A549 (cell line): ENCODE data around the gene SHISA4. TPM values are rescaled to one million over a fixed set of nuclear protein-coding genes. Genes with fewer than 3 reads are reported as not detected.

Experiments
- ATAC-seq, 2 experiments: fragments of 200-7000 bp in 1 of 2; fragments of >200 bp in 1 of 2; cut with Nextera tagmentation in 1 of 2; cut with Tn5 transposase in 1 of 2; 3 replicates each; pipeline versions ENCODE4 v1.8.0 to v1.9.1; 2018 to 2020; ENCODE audit warnings: mild to moderate bottlenecking in 1 of 2, moderate library complexity in 1 of 2
- CTCF ChIA-PET: fragments of 300-600 bp; sonication (Branson Sonifier 250); formaldehyde crosslinking; extraction: SDS; loops from one replicate; lab custom pipeline; 2021; ENCODE audit warnings: antibody characterized with exemption, inconsistent platforms; lab: Yijun Ruan, JAX
- POLR2A ChIA-PET: fragments of 350-600 bp; formaldehyde crosslinking; extraction: SDS; loops from one replicate; lab custom pipeline; 2021; ENCODE audit warnings: antibody characterized with exemption, inconsistent platforms; lab: Yijun Ruan, JAX
- DNase-seq, 2 experiments: peaks; one replicate each; pipeline versions ENCODE4 v3.0.0 to v3.0.0-alpha.2; 2011 to 2016; ENCODE audit warnings: low read depth in 1 of 2, low spot score in 1 of 2
- FAIRE-seq: peaks from 2 replicates; lab custom pipeline; 2011; peaks lifted over from hg19 to GRCh38; lab: Jason Lieb, UNC
- H3K27ac ChIP-seq, 2 experiments: fragments of >200 bp; sonication (Bioruptor Twin); formaldehyde crosslinking; 3 replicates each; pipeline ENCODE4 v1.5.1; 2016 to 2017
- H3K4me1 ChIP-seq: fragments of >200 bp; sonication (Bioruptor Twin); formaldehyde crosslinking; 3 replicates; pipeline ENCODE4 v1.6.1; 2016
- H3K4me2 ChIP-seq: fragments of >200 bp; sonication (Bioruptor Twin); formaldehyde crosslinking; 3 replicates; pipeline ENCODE4 v1.6.1; 2016
- H3K4me3 ChIP-seq: fragments of >200 bp; sonication (Bioruptor Twin); formaldehyde crosslinking; 3 replicates; pipeline ENCODE4 v1.5.1; 2016
- H3K9me3 ChIP-seq: fragments of >200 bp; sonication (Bioruptor Twin); formaldehyde crosslinking; 3 replicates; pipeline ENCODE4 v1.6.1; 2016
- FOSL2 ChIP-seq, 2 experiments: fragments of 450-650 bp in 1 of 2; fragments of >200 bp in 1 of 2; sonication (Bioruptor Twin) in 1 of 2; formaldehyde crosslinking; IDR thresholded peaks; 2 replicates each; pipeline versions ENCODE4 v1.5.0 to v1.6.1; 2016 to 2020; ENCODE audit warnings: mild to moderate bottlenecking in 1 of 2, moderate library complexity in 1 of 2
- FOXS1 ChIP-seq: fragments of 250-450 bp; sonication (Bioruptor Pico); IDR thresholded peaks from 2 replicates; pipeline ENCODE4 v1.5.0; 2020; ENCODE audit warnings: mild to moderate bottlenecking, moderate library complexity
- HDAC2 ChIP-seq: fragments of 200-600 bp; sonication (generic); IDR thresholded peaks from 2 replicates; pipeline ENCODE4 v1.6.1; 2016
- KDM5A ChIP-seq: fragments of 200-600 bp; sonication (generic); IDR thresholded peaks from 2 replicates; pipeline ENCODE4 v1.6.1; 2016; ENCODE audit warnings: antibody characterized with exemption, mild to moderate bottlenecking
- MAFK ChIP-seq: fragments of 450-650 bp; IDR thresholded peaks from 2 replicates; pipeline ENCODE4 v1.6.1; 2014; ENCODE audit not compliant: partially characterized antibody
- POLR2A ChIP-seq: IDR thresholded peaks from 2 replicates; pipeline ENCODE4 v1.6.1; 2012; ENCODE audit warnings: mild to moderate bottlenecking, low read length
- RARB ChIP-seq: fragments of 250-450 bp; sonication (Bioruptor Pico); IDR thresholded peaks from 2 replicates; pipeline ENCODE4 v1.8.0; 2021; ENCODE audit warnings: mild to moderate bottlenecking, moderate library complexity
- RNF2 ChIP-seq: fragments of 200-600 bp; sonication (generic); IDR thresholded peaks from 2 replicates; pipeline ENCODE4 v1.6.1; 2016; ENCODE audit warnings: low read depth, mild to moderate bottlenecking, antibody characterized with exemption, moderate library complexity, borderline replicate concordance
- SMC3 ChIP-seq: fragments of >200 bp; sonication (Bioruptor Twin); formaldehyde crosslinking; IDR thresholded peaks from 3 replicates; pipeline ENCODE4 v1.6.1; 2018; ENCODE audit warnings: inconsistent platforms
- SREBF2 ChIP-seq: fragments of 450-650 bp; IDR thresholded peaks from 2 replicates; pipeline ENCODE4 v1.6.1; 2014; ENCODE audit warnings: mild to moderate bottlenecking, moderate library complexity
- ZC3H11A ChIP-seq: fragments of 450-650 bp; IDR thresholded peaks from 2 replicates; pipeline ENCODE4 v1.6.1; 2014; ENCODE audit warnings: antibody characterized with exemption, mild to moderate bottlenecking
- ZFP36 ChIP-seq: fragments of 450-650 bp; IDR thresholded peaks from 2 replicates; pipeline ENCODE4 v1.6.1; 2014; ENCODE audit warnings: borderline replicate concordance; ENCODE audit not compliant: partially characterized antibody
- ZNF302 ChIP-seq: fragments of 250-450 bp; sonication (Bioruptor Pico); IDR thresholded peaks from 2 replicates; pipeline ENCODE4 v1.9.0; 2021; ENCODE audit warnings: inconsistent platforms, mild to moderate bottlenecking, moderate library complexity
- ZSCAN20 ChIP-seq: fragments of 250-450 bp; sonication (Bioruptor Pico); IDR thresholded peaks from 2 replicates; pipeline ENCODE4 v1.8.0; 2022; ENCODE audit warnings: mild to moderate bottlenecking, moderate library complexity
- WGBS: methylation state at CpG from one replicate; pipeline ENCODE4 v1.1.6; 2017; ENCODE audit errors: missing lambda C conversion rate; 5-methylcytosine and 5-hydroxymethylcytosine counted together
- polyA plus RNA-seq, 4 experiments: library from polyadenylated mRNA; depleted of rRNA in 3 of 4; stranded (reverse); fragments of >200 nt; fragmentation: RNase III in 1 of 4; extraction: RNeasy Plus Mini Kit Qiagen cat#74134 plus additional on column Dnase treatment in 1 of 4; gene quantifications; 2 replicates in 3 of 4; 3 replicates in 1 of 4; pipeline ENCODE4 v1.2.3, GENCODE V29; 2011 to 2017
- TF ChIP-seq, protein P1 (sequence below): fragments of 250-450 bp; sonication (Bioruptor Pico); IDR thresholded peaks from 2 replicates; pipeline ENCODE4 v1.5.0; 2021; ENCODE audit warnings: mild to moderate bottlenecking, moderate library complexity, borderline replicate concordance
- TF ChIP-seq, protein P2 (sequence below): fragments of 250-450 bp; sonication (Bioruptor Pico); IDR thresholded peaks from 2 replicates; pipeline ENCODE4 v1.5.0; 2020; ENCODE audit warnings: low read depth, mild to moderate bottlenecking, moderate library complexity
- TF ChIP-seq, protein P3 (sequence below): fragments of 200-600 bp; sonication (generic); IDR thresholded peaks from 2 replicates; pipeline ENCODE4 v1.6.1; 2016; ENCODE audit warnings: antibody characterized with exemption, mild to moderate bottlenecking, moderate library complexity
- TF ChIP-seq, protein P4 (sequence below): fragments of 450-650 bp; IDR thresholded peaks from 2 replicates; pipeline ENCODE4 v1.6.1; 2014; ENCODE audit warnings: antibody characterized with exemption

SHISA4 gene
- polyA plus RNA-seq, 2 of the 4 experiments (the other 2 are of a cell fraction): 10.0 to 15.0 TPM

DNA sequence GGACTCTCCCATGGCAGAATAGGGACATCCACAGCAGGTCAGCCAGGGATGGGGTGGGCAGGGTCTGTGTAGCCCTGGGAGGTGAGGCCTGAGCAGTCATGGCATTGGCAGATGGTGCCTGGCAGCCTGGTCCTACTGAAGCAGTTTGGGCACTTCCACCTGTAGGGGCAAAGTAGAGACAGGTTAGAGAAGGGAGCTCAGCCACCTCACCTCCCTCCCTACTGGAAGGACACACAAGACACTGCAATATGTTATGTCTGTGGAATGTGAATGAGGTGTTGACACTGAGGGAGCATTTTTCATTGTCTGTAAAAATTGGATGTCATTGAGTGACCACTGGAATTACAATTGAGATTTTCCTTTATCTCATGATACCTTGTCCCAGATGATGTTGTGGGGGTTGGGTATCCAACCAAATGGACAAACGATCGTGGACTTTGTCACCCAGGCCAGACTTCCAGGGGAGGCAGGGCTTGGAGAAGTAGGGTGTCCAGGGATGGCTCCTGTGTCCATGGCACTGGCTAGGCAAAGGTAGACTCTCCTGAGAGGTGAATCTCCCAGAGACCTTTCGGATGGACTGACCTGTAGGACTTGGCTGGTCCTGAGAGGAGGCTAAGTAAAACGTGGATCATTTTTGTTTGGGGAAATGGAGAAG, 9.7 kb downstream of the SHISA4 start:
- no peak overlapping the region for H3K4me3 ChIP-seq
- no peaks in the 10 kb centered on the region for H3K9me3 ChIP-seq
- no peak for FAIRE-seq
- no peak for TF ChIP-seq SREBF2
- no peak for ATAC-seq
- peaks cover 3% of the 10 kb centered on the region; the same call in 1 of the 3 replicates for H3K4me1 ChIP-seq
- DNase-seq: no peak
- no peak overlapping the region for H3K4me2 ChIP-seq
- POLR2A ChIA-PET: no interaction called here
- H3K27ac ChIP-seq: no peak overlapping the region
- WGBS: 39% methylated on average over 4 of the region's 4 CpGs
- CTCF ChIA-PET: interaction anchor here (1.4 to 17.1 kb wide), 8 partner anchors 14 to 237 kb away, joined by 3 to 855 read pairs (median 80); partner anchors contain the start of genes LMOD1, RNPEP and TIMM17A

DNA sequence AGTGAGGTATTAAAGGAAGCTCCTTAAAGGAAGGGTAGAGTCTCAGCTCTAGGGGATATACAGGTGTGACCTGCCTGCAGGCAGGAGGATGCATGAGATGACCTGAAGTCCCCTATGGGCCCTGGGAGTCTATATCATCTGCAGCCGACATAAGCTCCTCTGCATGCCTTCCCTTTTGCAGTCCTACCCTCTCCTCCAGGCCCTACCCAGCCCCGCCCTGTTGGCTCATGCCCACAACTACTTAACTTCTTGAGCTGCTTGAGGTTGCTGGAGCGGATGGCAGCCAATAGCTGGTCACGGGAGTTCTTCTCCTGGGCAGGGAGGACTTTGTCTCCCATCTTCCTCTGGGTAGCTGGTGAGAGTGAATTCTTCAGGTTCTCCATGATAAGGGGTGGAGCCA, 10.3 kb downstream of the SHISA4 start:
- H3K4me3 ChIP-seq: no peak overlapping the region
- no peak overlapping the region for H3K27ac ChIP-seq
- DNase-seq: no peak
- no peaks in the 10 kb centered on the region for H3K9me3 ChIP-seq
- FAIRE-seq: no peak
- TF ChIP-seq POLR2A: no peak
- no peak for TF ChIP-seq ZSCAN20 (CRISPR knock-in tag)
- no peak for TF ChIP-seq FOSL2 (IDR thresholded peaks at IDR 0.05)
- TF ChIP-seq FOSL2 (CRISPR knock-in tag; IDR thresholded peaks at IDR 0.05): no peak
- no peak for TF ChIP-seq RNF2
- TF ChIP-seq ZFP36: no peak
- no peak for TF ChIP-seq RARB (CRISPR knock-in tag)
- TF ChIP-seq, protein P1, sequence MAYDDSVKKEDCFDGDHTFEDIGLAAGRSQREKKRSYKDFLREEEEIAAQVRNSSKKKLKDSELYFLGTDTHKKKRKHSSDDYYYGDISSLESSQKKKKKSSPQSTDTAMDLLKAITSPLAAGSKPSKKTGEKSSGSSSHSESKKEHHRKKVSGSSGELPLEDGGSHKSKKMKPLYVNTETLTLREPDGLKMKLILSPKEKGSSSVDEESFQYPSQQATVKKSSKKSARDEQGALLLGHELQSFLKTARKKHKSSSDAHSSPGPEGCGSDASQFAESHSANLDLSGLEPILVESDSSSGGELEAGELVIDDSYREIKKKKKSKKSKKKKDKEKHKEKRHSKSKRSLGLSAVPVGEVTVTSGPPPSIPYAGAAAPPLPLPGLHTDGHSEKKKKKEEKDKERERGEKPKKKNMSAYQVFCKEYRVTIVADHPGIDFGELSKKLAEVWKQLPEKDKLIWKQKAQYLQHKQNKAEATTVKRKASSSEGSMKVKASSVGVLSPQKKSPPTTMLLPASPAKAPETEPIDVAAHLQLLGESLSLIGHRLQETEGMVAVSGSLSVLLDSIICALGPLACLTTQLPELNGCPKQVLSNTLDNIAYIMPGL (CRISPR knock-in tag): no peak
- no peak for TF ChIP-seq HDAC2
- TF ChIP-seq, protein P2, sequence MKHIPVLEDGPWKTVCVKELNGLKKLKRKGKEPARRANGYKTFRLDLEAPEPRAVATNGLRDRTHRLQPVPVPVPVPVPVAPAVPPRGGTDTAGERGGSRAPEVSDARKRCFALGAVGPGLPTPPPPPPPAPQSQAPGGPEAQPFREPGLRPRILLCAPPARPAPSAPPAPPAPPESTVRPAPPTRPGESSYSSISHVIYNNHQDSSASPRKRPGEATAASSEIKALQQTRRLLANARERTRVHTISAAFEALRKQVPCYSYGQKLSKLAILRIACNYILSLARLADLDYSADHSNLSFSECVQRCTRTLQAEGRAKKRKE (CRISPR knock-in tag): no peak
- TF ChIP-seq KDM5A: no peak
- no peak for TF ChIP-seq ZNF302 (CRISPR knock-in tag)
- TF ChIP-seq SMC3: no peak
- no peak for TF ChIP-seq FOXS1
- TF ChIP-seq, protein P3, sequence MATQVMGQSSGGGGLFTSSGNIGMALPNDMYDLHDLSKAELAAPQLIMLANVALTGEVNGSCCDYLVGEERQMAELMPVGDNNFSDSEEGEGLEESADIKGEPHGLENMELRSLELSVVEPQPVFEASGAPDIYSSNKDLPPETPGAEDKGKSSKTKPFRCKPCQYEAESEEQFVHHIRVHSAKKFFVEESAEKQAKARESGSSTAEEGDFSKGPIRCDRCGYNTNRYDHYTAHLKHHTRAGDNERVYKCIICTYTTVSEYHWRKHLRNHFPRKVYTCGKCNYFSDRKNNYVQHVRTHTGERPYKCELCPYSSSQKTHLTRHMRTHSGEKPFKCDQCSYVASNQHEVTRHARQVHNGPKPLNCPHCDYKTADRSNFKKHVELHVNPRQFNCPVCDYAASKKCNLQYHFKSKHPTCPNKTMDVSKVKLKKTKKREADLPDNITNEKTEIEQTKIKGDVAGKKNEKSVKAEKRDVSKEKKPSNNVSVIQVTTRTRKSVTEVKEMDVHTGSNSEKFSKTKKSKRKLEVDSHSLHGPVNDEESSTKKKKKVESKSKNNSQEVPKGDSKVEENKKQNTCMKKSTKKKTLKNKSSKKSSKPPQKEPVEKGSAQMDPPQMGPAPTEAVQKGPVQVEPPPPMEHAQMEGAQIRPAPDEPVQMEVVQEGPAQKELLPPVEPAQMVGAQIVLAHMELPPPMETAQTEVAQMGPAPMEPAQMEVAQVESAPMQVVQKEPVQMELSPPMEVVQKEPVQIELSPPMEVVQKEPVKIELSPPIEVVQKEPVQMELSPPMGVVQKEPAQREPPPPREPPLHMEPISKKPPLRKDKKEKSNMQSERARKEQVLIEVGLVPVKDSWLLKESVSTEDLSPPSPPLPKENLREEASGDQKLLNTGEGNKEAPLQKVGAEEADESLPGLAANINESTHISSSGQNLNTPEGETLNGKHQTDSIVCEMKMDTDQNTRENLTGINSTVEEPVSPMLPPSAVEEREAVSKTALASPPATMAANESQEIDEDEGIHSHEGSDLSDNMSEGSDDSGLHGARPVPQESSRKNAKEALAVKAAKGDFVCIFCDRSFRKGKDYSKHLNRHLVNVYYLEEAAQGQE: no peak
- TF ChIP-seq MAFK: no peak
- TF ChIP-seq ZC3H11A: no peak
- TF ChIP-seq, protein P4, sequence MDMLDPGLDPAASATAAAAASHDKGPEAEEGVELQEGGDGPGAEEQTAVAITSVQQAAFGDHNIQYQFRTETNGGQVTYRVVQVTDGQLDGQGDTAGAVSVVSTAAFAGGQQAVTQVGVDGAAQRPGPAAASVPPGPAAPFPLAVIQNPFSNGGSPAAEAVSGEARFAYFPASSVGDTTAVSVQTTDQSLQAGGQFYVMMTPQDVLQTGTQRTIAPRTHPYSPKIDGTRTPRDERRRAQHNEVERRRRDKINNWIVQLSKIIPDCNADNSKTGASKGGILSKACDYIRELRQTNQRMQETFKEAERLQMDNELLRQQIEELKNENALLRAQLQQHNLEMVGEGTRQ: no peak
- ATAC-seq: no peak
- H3K4me1 ChIP-seq: peaks cover 3% of the 10 kb centered on the region; the same call in 1 of the 3 replicates
- ChIA-PET POLR2A (interaction anchor here (0.7 kb wide), 1 partner anchor 55 kb away, joined by 3 read pairs; no protein-coding TSS in a partner anchor), CTCF (interaction anchor here (0.5 to 17.1 kb wide), 9 partner anchors 13 to 440 kb away, joined by 3 to 855 read pairs (median 8); partner anchors contain the start of genes ELF3, RNPEP and TIMM17A)
- H3K4me2 ChIP-seq: no peak overlapping the region
- 77% methylated on average over 3 of the region's 4 CpGs for WGBS
